Activated CD4-positive, alpha-beta memory T cell treated with anti-CD3 and anti-CD28 coated beads, Interleukin-2, amount 10 ng/mL, durations not matched to agents 7 days and 5 days (primary cell): ENCODE measurements around the gene USP33. TPM values are rescaled to one million over a fixed set of nuclear protein-coding genes. Genes with fewer than 3 reads are reported as not detected.
"Not testable (repeated sequence)": the region's sequence is repeated elsewhere in the genome, so short reads cannot be mapped to it uniquely, and the experiment has no call there.

ENCODE experiments used
- CTCF ChIA-PET: fragments of 350-600 bp; sonication (Branson Sonifier 250); formaldehyde crosslinking; loops from one replicate; lab custom pipeline; 2021; ENCODE audit warnings: antibody characterized with exemption, inconsistent platforms; lab: Charles Lee
- POLR2A ChIA-PET: fragments of 350-600 bp; sonication (Branson Sonifier 250); formaldehyde crosslinking; loops from one replicate; lab custom pipeline; 2021; ENCODE audit warnings: antibody characterized with exemption; lab: Charles Lee
- DNase-seq: peaks from one replicate; pipeline ENCODE4 v3.0.0-alpha.2; 2020
- H3K27ac Mint-ChIP-seq: one replicate; pipeline ENCODE4 v1.8.0; 2021; ENCODE audit warnings: mild to moderate bottlenecking, mixed read lengths
- H3K27me3 Mint-ChIP-seq: one replicate; pipeline ENCODE4 v1.8.0; 2021; ENCODE audit warnings: mixed read lengths
- H3K36me3 Mint-ChIP-seq: one replicate; pipeline ENCODE4 v1.8.0; 2021; ENCODE audit warnings: low read depth, mixed read lengths
- H3K4me1 Mint-ChIP-seq: one replicate; pipeline ENCODE4 v1.8.0; 2021; ENCODE audit warnings: mixed read lengths
- H3K4me3 Mint-ChIP-seq: one replicate; pipeline ENCODE4 v1.8.0; 2021; ENCODE audit warnings: mild to moderate bottlenecking, mixed read lengths
- H3K9me3 Mint-ChIP-seq: one replicate; pipeline ENCODE4 v1.8.0; 2021; ENCODE audit warnings: mixed read lengths
- total RNA-seq, 2 experiments: library from RNA; stranded (reverse); gene quantifications; one replicate each; pipeline ENCODE4 v1.2.3, GENCODE V29; 2021

USP33 gene
- total RNA-seq, 2 experiments from 2014 or later = 50.5 to 56.7 TPM

- no peak overlapping the region for H3K27ac Mint-ChIP-seq
- H3K36me3 Mint-ChIP-seq = peaks cover 16% of the 10 kb centered on the region
- CTCF ChIA-PET = interaction anchor here (0.7 to 0.8 kb wide), 2 partner anchors 11 to 219 kb away, joined by 4 read pairs; no protein-coding TSS in a partner anchor
- peaks cover 2% of the 10 kb centered on the region for H3K9me3 Mint-ChIP-seq
- H3K4me3 Mint-ChIP-seq = no peak overlapping the region
- peaks cover 10% of the 10 kb centered on the region for H3K4me1 Mint-ChIP-seq
- POLR2A ChIA-PET = interaction anchor here (0.8 to 2.0 kb wide), 2 partner anchors 10 to 17 kb away, joined by 3 to 6 read pairs; no protein-coding TSS in a partner anchor
- no peak for DNase-seq
- H3K27me3 Mint-ChIP-seq = no peaks in the 10 kb centered on the region
Observed at GRCh38 chr1:77658271-77658670, 101.4 kb downstream of the USP33 start.

GRCh38 chr1:77655431-77655974 lies 104.1 kb downstream of the USP33 start:
- no peak for DNase-seq
- no peak overlapping the region for H3K4me3 Mint-ChIP-seq
- peaks cover 13% of the 10 kb centered on the region for H3K9me3 Mint-ChIP-seq
- H3K4me1 Mint-ChIP-seq = peaks cover 11% of the 10 kb centered on the region
- no peaks in the 10 kb centered on the region for H3K27me3 Mint-ChIP-seq
- no peak overlapping the region for H3K27ac Mint-ChIP-seq
- H3K36me3 Mint-ChIP-seq = peaks cover 37% of the 10 kb centered on the region
- ChIA-PET POLR2A (no interaction called here), CTCF (no interaction called here)

- ChIA-PET POLR2A (no interaction called here), CTCF (interaction anchor here (0.6 kb wide), 1 partner anchor 28 kb away, joined by 3 read pairs; no protein-coding TSS in a partner anchor)
- H3K27me3 Mint-ChIP-seq = no peaks in the 10 kb centered on the region
- no peak overlapping the region for H3K4me3 Mint-ChIP-seq
- peaks cover 52% of the 10 kb centered on the region for H3K36me3 Mint-ChIP-seq
- DNase-seq = no peak
- H3K9me3 Mint-ChIP-seq = peaks cover 18% of the 10 kb centered on the region
- H3K27ac Mint-ChIP-seq = no peak overlapping the region
- peaks cover 7% of the 10 kb centered on the region for H3K4me1 Mint-ChIP-seq
Observed at GRCh38 chr1:77652970-77653516, 106.6 kb downstream of the USP33 start.

- ChIA-PET POLR2A (no interaction called here), CTCF (no interaction called here)
- H3K27ac Mint-ChIP-seq = no peak overlapping the region
- H3K9me3 Mint-ChIP-seq = peaks cover 18% of the 10 kb centered on the region
- peaks cover 7% of the 10 kb centered on the region for H3K4me1 Mint-ChIP-seq
- no peak overlapping the region for H3K4me3 Mint-ChIP-seq
- peaks cover 52% of the 10 kb centered on the region for H3K36me3 Mint-ChIP-seq
- H3K27me3 Mint-ChIP-seq = no peaks in the 10 kb centered on the region
- DNase-seq = no peak
Observed at GRCh38 chr1:77652268-77652667, 107.4 kb downstream of the USP33 start.

GRCh38 chr1:77649127-77649526 lies 110.5 kb downstream of the USP33 start:
- H3K27me3 Mint-ChIP-seq = no peaks in the 10 kb centered on the region
- peaks cover 4% of the 10 kb centered on the region for H3K4me1 Mint-ChIP-seq
- no peak overlapping the region for H3K27ac Mint-ChIP-seq
- POLR2A ChIA-PET = no interaction called here
- H3K36me3 Mint-ChIP-seq = peaks cover 57% of the 10 kb centered on the region
- CTCF ChIA-PET = no interaction called here
- H3K9me3 Mint-ChIP-seq = peaks cover 19% of the 10 kb centered on the region
- no peak overlapping the region for H3K4me3 Mint-ChIP-seq
- no peak for DNase-seq

GRCh38 chr1:77646224-77646623 lies 113.4 kb downstream of the USP33 start:
- CTCF ChIA-PET = interaction anchor here (0.5 kb wide), 1 partner anchor 38 kb away, joined by 3 read pairs; no protein-coding TSS in a partner anchor
- H3K36me3 Mint-ChIP-seq = peaks cover 37% of the 10 kb centered on the region
- DNase-seq, H3K27ac Mint-ChIP-seq, H3K4me3 Mint-ChIP-seq, H3K27me3 Mint-ChIP-seq, POLR2A ChIA-PET, H3K4me1 Mint-ChIP-seq: not testable (repeated sequence)
- peaks cover 13% of the 10 kb centered on the region for H3K9me3 Mint-ChIP-seq

Other genes starting within 250 kb of the USP33 start
- 10 to 100 TPM; 28.8 to 29.7 TPM for gene ZZZ3, start 77.2 kb downstream of the USP33 start, total RNA-seq
- 10 to 100 TPM; 11.5 to 12.8 TPM for gene MIGA1, start 19.8 kb upstream of the USP33 start, total RNA-seq
- 1 to 10 TPM in 1 of 2 experiments, under 1 TPM in 1; 0.95 to 1.1 TPM for gene NEXN, start 128.8 kb upstream of the USP33 start, total RNA-seq
- 100 to 1,000 TPM; 182 to 185 TPM for gene FUBP1, start 219.2 kb upstream of the USP33 start, total RNA-seq
- gene DNAJB4, start 245.1 kb upstream of the USP33 start, total RNA-seq = 10 to 100 TPM; 12.9 to 16.2 TPM